ENCODE measurements around the gene LSS. TPM values are rescaled to one million over a fixed set of nuclear protein-coding genes. Genes with fewer than 3 reads are reported as not detected.

The LSS gene
- total RNA-seq, 1 donor from 2014 or later, result 103 TPM

GRCh38 chr21:46247699-46248421 is 19.3 kb upstream of the LSS start:
- intact Hi-C loops (cut with DNase I), result no loop called here
- Histone ChIP-seq H3K4me3 (no peak overlapping the region), H3K4me1 (no peaks in the 10 kb centered on the region), H3K9me3 (no peaks in the 10 kb centered on the region), H3K27ac (no peak overlapping the region), H3K36me3 (peaks cover 0 to 93% of the 10 kb centered on the region in 2 donors), H3K27me3 (no peaks in the 10 kb centered on the region)
- TF ChIP-seq, protein P1, sequence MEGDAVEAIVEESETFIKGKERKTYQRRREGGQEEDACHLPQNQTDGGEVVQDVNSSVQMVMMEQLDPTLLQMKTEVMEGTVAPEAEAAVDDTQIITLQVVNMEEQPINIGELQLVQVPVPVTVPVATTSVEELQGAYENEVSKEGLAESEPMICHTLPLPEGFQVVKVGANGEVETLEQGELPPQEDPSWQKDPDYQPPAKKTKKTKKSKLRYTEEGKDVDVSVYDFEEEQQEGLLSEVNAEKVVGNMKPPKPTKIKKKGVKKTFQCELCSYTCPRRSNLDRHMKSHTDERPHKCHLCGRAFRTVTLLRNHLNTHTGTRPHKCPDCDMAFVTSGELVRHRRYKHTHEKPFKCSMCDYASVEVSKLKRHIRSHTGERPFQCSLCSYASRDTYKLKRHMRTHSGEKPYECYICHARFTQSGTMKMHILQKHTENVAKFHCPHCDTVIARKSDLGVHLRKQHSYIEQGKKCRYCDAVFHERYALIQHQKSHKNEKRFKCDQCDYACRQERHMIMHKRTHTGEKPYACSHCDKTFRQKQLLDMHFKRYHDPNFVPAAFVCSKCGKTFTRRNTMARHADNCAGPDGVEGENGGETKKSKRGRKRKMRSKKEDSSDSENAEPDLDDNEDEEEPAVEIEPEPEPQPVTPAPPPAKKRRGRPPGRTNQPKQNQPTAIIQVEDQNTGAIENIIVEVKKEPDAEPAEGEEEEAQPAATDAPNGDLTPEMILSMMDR (IDR thresholded peaks at IDR 0.05), result no peak
- TF ChIP-seq POLR2AphosphoS5 (IDR thresholded peaks at IDR 0.05; ENCODE audit: insufficient read depth in 1 of 2, low read depth in 1 of 2) (no peak), POLR2A (IDR thresholded peaks at IDR 0.05) (no peak)
- DNase-seq (ENCODE audit: extremely low spot score in 2 of 2), result no peak

DNA sequence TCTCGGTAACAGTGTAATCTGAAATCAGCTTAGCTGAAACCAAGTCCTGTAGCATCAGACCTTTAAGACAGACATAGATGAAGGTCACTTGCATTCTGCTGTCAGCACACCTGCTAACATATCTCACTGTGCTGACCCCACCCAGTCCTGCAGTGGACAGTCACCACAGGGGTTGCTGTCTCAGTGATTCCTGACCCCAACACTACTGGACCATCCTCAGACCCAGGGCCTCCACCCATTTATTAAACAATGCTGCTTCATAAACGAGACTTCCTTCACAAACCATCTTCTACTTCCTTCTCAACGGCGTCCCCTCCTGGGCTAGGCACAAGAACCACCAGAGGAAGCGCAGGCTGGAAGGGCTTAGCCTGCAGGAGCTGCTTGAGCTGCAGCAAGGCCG is 17.8 kb upstream of the LSS start:
- peaks cover 5 to 93% of the 10 kb centered on the region in 2 donors for H3K36me3 ChIP-seq
- no peaks in the 10 kb centered on the region for H3K4me1 ChIP-seq
- TF ChIP-seq, protein P1 (IDR thresholded peaks at IDR 0.05), result no peak
- TF ChIP-seq POLR2AphosphoS5 (IDR thresholded peaks at IDR 0.05; ENCODE audit: insufficient read depth in 1 of 2, low read depth in 1 of 2), result no peak
- TF ChIP-seq POLR2A (IDR thresholded peaks at IDR 0.05), result no peak
- no peak overlapping the region for H3K27ac ChIP-seq
- H3K9me3 ChIP-seq, result no peaks in the 10 kb centered on the region
- H3K27me3 ChIP-seq, result no peaks in the 10 kb centered on the region
- no peak for DNase-seq (ENCODE audit: extremely low spot score in 2 of 2)
- no peak overlapping the region for H3K4me3 ChIP-seq
- intact Hi-C loops (cut with DNase I), result no loop called here

DNA sequence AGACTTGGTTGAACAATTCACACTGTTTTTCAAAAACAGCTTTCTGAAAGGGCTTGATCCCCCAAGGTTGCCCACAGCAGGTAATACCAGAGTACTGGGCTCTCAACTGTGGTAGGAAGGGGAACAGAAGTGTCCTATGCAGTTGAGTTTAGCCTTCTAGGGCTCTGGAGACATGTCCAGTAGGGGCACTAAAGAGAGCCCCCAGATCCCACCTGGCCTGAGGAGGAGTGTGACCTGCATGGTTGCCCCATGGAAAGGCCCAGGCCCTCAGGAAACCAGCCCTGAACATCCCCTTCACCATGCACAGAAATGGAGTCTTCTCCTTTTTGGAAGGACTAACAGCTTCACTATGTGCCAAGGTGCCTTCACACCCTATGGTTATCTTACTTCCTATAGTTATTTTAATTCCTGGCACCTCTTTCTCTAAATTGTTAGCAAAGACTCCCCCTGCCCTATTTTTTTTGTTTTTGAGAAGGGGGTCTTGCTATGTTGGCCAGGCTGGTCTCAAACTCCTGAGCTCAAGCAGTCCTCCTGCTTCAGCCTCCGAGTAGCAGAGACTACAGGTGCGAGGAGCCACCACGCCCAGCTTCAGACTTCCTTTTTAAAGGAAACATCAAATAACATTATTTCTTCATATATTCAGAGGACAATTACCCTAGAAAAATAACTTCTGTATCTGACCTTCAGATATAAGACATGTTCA is 16.8 kb upstream of the LSS start:
- Histone ChIP-seq H3K4me3 (no peak overlapping the region), H3K9me3 (no peaks in the 10 kb centered on the region), H3K27me3 (no peaks in the 10 kb centered on the region), H3K27ac (no peak overlapping the region), H3K4me1 (no peaks in the 10 kb centered on the region), H3K36me3 (peaks cover 5 to 93% of the 10 kb centered on the region in 2 donors)
- no peak for DNase-seq (ENCODE audit: extremely low spot score in 2 of 2)
- TF ChIP-seq, protein P1 (IDR thresholded peaks at IDR 0.05), result no peak
- TF ChIP-seq POLR2AphosphoS5 (IDR thresholded peaks at IDR 0.05; ENCODE audit: insufficient read depth in 1 of 2, low read depth in 1 of 2) (no peak), POLR2A (IDR thresholded peaks at IDR 0.05) (no peak)
- intact Hi-C loops (cut with DNase I), result no loop called here

- peaks cover 5 to 94% of the 10 kb centered on the region in 2 donors for H3K36me3 ChIP-seq
- H3K27me3 ChIP-seq, result no peaks in the 10 kb centered on the region
- H3K4me1 ChIP-seq, result no peaks in the 10 kb centered on the region
- no peak for DNase-seq (ENCODE audit: extremely low spot score in 2 of 2)
- H3K9me3 ChIP-seq, result no peaks in the 10 kb centered on the region
- no peak overlapping the region for H3K4me3 ChIP-seq
- no peak overlapping the region for H3K27ac ChIP-seq
- intact Hi-C loops (cut with DNase I), result no loop called here
- TF ChIP-seq POLR2A (IDR thresholded peaks at IDR 0.05), result no peak
Measured at GRCh38 chr21:46244602-46245001, 16.0 kb upstream of the LSS start.

DNA sequence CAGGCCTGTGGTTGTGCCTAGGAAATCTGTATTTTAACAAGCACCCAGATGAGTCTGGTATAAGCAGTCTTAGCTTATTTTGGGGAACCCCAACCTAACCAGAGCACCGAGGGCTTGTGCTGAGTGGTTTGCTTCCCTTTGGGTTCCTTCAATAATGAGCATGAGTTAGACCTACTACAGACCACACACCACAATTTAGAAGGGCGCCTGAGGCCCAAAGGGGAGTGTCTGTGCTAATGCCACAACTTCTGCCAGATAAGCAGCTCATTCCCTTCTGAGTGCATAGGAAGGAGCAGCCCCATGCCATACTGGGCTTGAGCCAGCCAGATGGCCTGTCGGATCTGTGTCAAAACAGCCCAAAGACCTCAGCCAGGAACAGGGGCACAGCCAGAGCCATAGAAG is 15.4 kb upstream of the LSS start:
- Histone ChIP-seq H3K9me3 (no peaks in the 10 kb centered on the region), H3K27me3 (no peaks in the 10 kb centered on the region), H3K36me3 (peaks cover 5 to 94% of the 10 kb centered on the region in 2 donors), H3K27ac (no peak overlapping the region), H3K4me3 (no peak overlapping the region), H3K4me1 (no peaks in the 10 kb centered on the region)
- DNase-seq (ENCODE audit: extremely low spot score in 2 of 2), result no peak
- no peak for TF ChIP-seq POLR2AphosphoS5 (IDR thresholded peaks at IDR 0.05; ENCODE audit: insufficient read depth in 1 of 2, low read depth in 1 of 2)
- TF ChIP-seq, protein P1 (IDR thresholded peaks at IDR 0.05), result no peak
- no peak for TF ChIP-seq POLR2A (IDR thresholded peaks at IDR 0.05)
- intact Hi-C loops (cut with DNase I), result no loop called here

Data from vagina (tissue), 2 donors.